SK-N-MC (cell line): ENCODE results near the gene SNF8.

Source experiments
- EZH2 ChIP-seq: fragments of 200-600 bp; sonication (generic); IDR thresholded peaks from one replicate; pipeline ENCODE4 v1.6.1; 2017; ENCODE audit warnings: antibody characterized with exemption
- FOXP2 ChIP-seq: optimal IDR thresholded peaks from 2 replicates; pipeline ENCODE3; 2011; ENCODE audit warnings: mild to moderate bottlenecking, moderate library complexity; ENCODE audit not compliant: insufficient read depth; ENCODE audit errors: extremely low read length, control extremely low read depth
- POLR2AphosphoS5 ChIP-seq: IDR thresholded peaks from 2 replicates; pipeline ENCODE4 v1.6.1; 2012; ENCODE audit warnings: mild to moderate bottlenecking, low read depth, low read length, borderline replicate concordance

- TF ChIP-seq EZH2 (no peak), POLR2AphosphoS5 (no peak; the same call in 1 of the 2 replicates), FOXP2 (no peak)
Observed at GRCh38 chr17:48892940-48893645, 51.5 kb downstream of the SNF8 start.
